ENCODE data around the gene PGAP6. TPM values are rescaled to one million over a fixed set of nuclear protein-coding genes. Genes with fewer than 3 reads are reported as not detected.

Gene PGAP6
- total and polyA plus RNA-seq, 2 of the 13 experiments (the other 11 are each of a cell fraction or from before 2014, with no cell fraction given): 52.7 to 136 TPM

- TF ChIP-seq HNF1A (IDR thresholded peaks at IDR 0.05; ENCODE audit: low read depth): no peak
- no peak for TF ChIP-seq HNF1A (CRISPR knock-in tag; IDR thresholded peaks at IDR 0.05; ENCODE audit: borderline replicate concordance)
- peak; percentile 60 for TF ChIP-seq ZNF501 (CRISPR knock-in tag; IDR thresholded peaks at IDR 0.05)
- TF ChIP-seq ZNF770 (CRISPR knock-in tag; IDR thresholded peaks at IDR 0.05): no peak
- TF ChIP-seq MTF2 (CRISPR knock-in tag; IDR thresholded peaks at IDR 0.05; ENCODE audit: borderline replicate concordance): no peak
- no peak for TF ChIP-seq MAFF (IDR thresholded peaks at IDR 0.05; ENCODE audit: low read depth, low read length)
- TF ChIP-seq ZGPAT (CRISPR knock-in tag; IDR thresholded peaks at IDR 0.05): no peak
- TF ChIP-seq ZBTB38 (CRISPR knock-in tag; IDR thresholded peaks at IDR 0.05): 0 out of 2 replicates have a peak, but pooled peaks have one; percentile 15
- no peak for TF ChIP-seq ZNF546 (CRISPR knock-in tag; conservative IDR thresholded peaks at IDR 0.05)
- TF ChIP-seq RBM39 (IDR thresholded peaks at IDR 0.05; ENCODE audit: low read depth, low read length, poor library complexity, severe bottlenecking): no peak
- no peak for TF ChIP-seq FOXA1 (IDR thresholded peaks at IDR 0.05)
- TF ChIP-seq FOXA1 (CRISPR knock-in tag; IDR thresholded peaks at IDR 0.05): no peak
- no peak for TF ChIP-seq SMAD3 (CRISPR knock-in tag; IDR thresholded peaks at IDR 0.05)
- no peak for TF ChIP-seq RAD21 (CRISPR knock-in tag; IDR thresholded peaks at IDR 0.05)
- no peak for TF ChIP-seq MBNL3 (CRISPR knock-in tag; conservative IDR thresholded peaks at IDR 0.05)
- TF ChIP-seq HNRNPL (IDR thresholded peaks at IDR 0.05; ENCODE audit: low read depth, low read length): 0 out of 2 replicates have a peak, but pooled peaks have one; percentile 45
- TF ChIP-seq HOXA3 (CRISPR knock-in tag; IDR thresholded peaks at IDR 0.05): no peak
- TF ChIP-seq ZNF253 (CRISPR knock-in tag; IDR thresholded peaks at IDR 0.05; ENCODE audit: borderline replicate concordance): no peak
- TF ChIP-seq MXD1 (CRISPR knock-in tag; IDR thresholded peaks at IDR 0.05): peak; percentile 74
- no peak for TF ChIP-seq ONECUT2 (CRISPR knock-in tag; IDR thresholded peaks at IDR 0.05)
- no peak for TF ChIP-seq TERF1 (CRISPR knock-in tag; IDR thresholded peaks at IDR 0.05)
- no peak for TF ChIP-seq RORA (CRISPR knock-in tag; IDR thresholded peaks at IDR 0.05)
These were observed 18.5 kb downstream of the PGAP6 start (continued) for GRCh38 chr16:363110-363765.
